HEK293 (cell line): ENCODE measurements around the gene KIF21B.

Source experiments
- CTCF ChIA-PET: fragments of 350-600 bp; formaldehyde crosslinking; extraction: SDS; loops from one replicate; lab custom pipeline; 2021; ENCODE audit warnings: antibody characterized with exemption; lab: Yijun Ruan, JAX
- POLR2A ChIA-PET: fragments of 300-600 bp; formaldehyde crosslinking; extraction: SDS; loops from one replicate; lab custom pipeline; 2020; ENCODE audit warnings: antibody characterized with exemption, inconsistent platforms; lab: Yijun Ruan, JAX
- H3K27ac ChIP-seq: fragments of 200-500 bp; sonication (Bioruptor generic); 2 replicates; pipeline ENCODE4 v1.5.1; 2014; ENCODE audit warnings: low read depth, low read length, control low read depth, inconsistent platforms; ENCODE audit errors: extremely low read depth
- H3K36me3 ChIP-seq, 2 experiments: fragments of 200-500 bp in 1 of 2; sonication (Bioruptor generic) in 1 of 2; 1 replicate in 1 of 2; 2 replicates in 1 of 2; pipeline ENCODE4 v1.5.1; 2014 to 2017; ENCODE audit warnings: inconsistent platforms in 2 of 2, low read length in 2 of 2; ENCODE audit not compliant: control insufficient read depth in 2 of 2, insufficient read depth in 1 of 2
- H3K4me1 ChIP-seq: fragments of 200-500 bp; sonication (Bioruptor generic); 2 replicates; pipeline ENCODE4 v1.5.1; 2014; ENCODE audit warnings: mild to moderate bottlenecking, low read length, inconsistent platforms; ENCODE audit not compliant: control insufficient read depth, insufficient read depth
- H3K4me3 ChIP-seq: 2 replicates; pipeline ENCODE4 v1.5.1; 2011; ENCODE audit warnings: low read depth, mild to moderate bottlenecking, control low read depth, low read length, moderate library complexity
- H3K9me3 ChIP-seq: fragments of 200-500 bp; sonication (Bioruptor generic); 2 replicates; pipeline ENCODE4 v1.5.1; 2014; ENCODE audit warnings: low read depth, low read length, inconsistent platforms; ENCODE audit not compliant: control insufficient read depth, insufficient read depth
- AEBP2 ChIP-seq: fragments of 450-650 bp; formaldehyde crosslinking; IDR thresholded peaks from 2 replicates; pipeline ENCODE4 v1.5.1; 2016; ENCODE audit warnings: missing biosample characterization, missing genetic modification characterization, borderline replicate concordance
- FEZF1 ChIP-seq: fragments of 450-650 bp; formaldehyde crosslinking; IDR thresholded peaks from 2 replicates; pipeline ENCODE4 v1.5.1; 2016; ENCODE audit warnings: missing biosample characterization, missing genetic modification characterization
- MEIS1 ChIP-seq: sonication (generic); formaldehyde crosslinking; IDR thresholded peaks from 2 replicates; pipeline ENCODE4 v1.8.1; 2022; ENCODE audit warnings: missing genetic modification reagents, mild to moderate bottlenecking, borderline replicate concordance
- PRDM1 ChIP-seq: fragments of 450-650 bp; formaldehyde crosslinking; IDR thresholded peaks from 2 replicates; pipeline ENCODE4; 2016; ENCODE audit warnings: missing biosample characterization, missing genetic modification characterization
- ZNF132 ChIP-seq: fragments of 450-650 bp; formaldehyde crosslinking; IDR thresholded peaks from 2 replicates; pipeline ENCODE4 v1.5.1; 2017; ENCODE audit warnings: missing biosample characterization, missing genetic modification characterization, borderline replicate concordance
- ZNF19 ChIP-seq: fragments of 450-650 bp; formaldehyde crosslinking; IDR thresholded peaks from 2 replicates; pipeline ENCODE4; 2016; ENCODE audit warnings: missing biosample characterization, missing genetic modification characterization, low read depth
- ZNF202 ChIP-seq: fragments of 450-650 bp; formaldehyde crosslinking; IDR thresholded peaks from 2 replicates; pipeline ENCODE4 v1.5.1; 2016; ENCODE audit warnings: missing biosample characterization, missing genetic modification characterization, borderline replicate concordance
- ZNF23 ChIP-seq: fragments of 450-650 bp; formaldehyde crosslinking; IDR thresholded peaks from 2 replicates; pipeline ENCODE4 v1.5.1; 2016; ENCODE audit warnings: missing biosample characterization, missing genetic modification characterization, borderline replicate concordance
- ZNF274 ChIP-seq, 2 experiments: fragments of 200-500 bp in 1 of 2; fragments of 450-650 bp in 1 of 2; sonication (Bioruptor generic) in 1 of 2; formaldehyde crosslinking in 1 of 2; IDR thresholded peaks; 2 replicates each; pipeline versions ENCODE4 v1.5.1 to v1.6.1; 2014 to 2016; ENCODE audit warnings: borderline replicate concordance in 1 of 2, inconsistent platforms in 1 of 2, low read length in 1 of 2, missing biosample characterization in 1 of 2, missing genetic modification characterization in 1 of 2
- ZNF335 ChIP-seq: fragments of 450-650 bp; formaldehyde crosslinking; conservative IDR thresholded peaks from 2 replicates; pipeline ENCODE4 v1.5.1; 2016; ENCODE audit warnings: missing biosample characterization, missing genetic modification characterization
- ZNF473 ChIP-seq: fragments of 450-650 bp; formaldehyde crosslinking; IDR thresholded peaks from 2 replicates; pipeline ENCODE4 v1.5.1; 2017; ENCODE audit warnings: missing biosample characterization, missing genetic modification characterization
- ZNF48 ChIP-seq: fragments of 450-650 bp; formaldehyde crosslinking; IDR thresholded peaks from 2 replicates; pipeline ENCODE4 v1.5.1; 2016; ENCODE audit warnings: missing biosample characterization, missing genetic modification characterization
- ZNF501 ChIP-seq: fragments of 450-650 bp; formaldehyde crosslinking; IDR thresholded peaks from 2 replicates; pipeline ENCODE4 v1.5.1; 2016; ENCODE audit warnings: missing biosample characterization, missing genetic modification characterization
- ZNF530 ChIP-seq: fragments of 450-650 bp; formaldehyde crosslinking; IDR thresholded peaks from 2 replicates; pipeline ENCODE4 v1.5.1; 2016; ENCODE audit warnings: low read depth, missing biosample characterization, missing genetic modification characterization
- ZNF560 ChIP-seq: fragments of 450-650 bp; formaldehyde crosslinking; IDR thresholded peaks from 2 replicates; pipeline ENCODE4 v1.5.1; 2017; ENCODE audit warnings: missing biosample characterization, missing genetic modification characterization, borderline replicate concordance
- ZNF660 ChIP-seq: fragments of 450-650 bp; IDR thresholded peaks from 2 replicates; pipeline ENCODE4 v1.5.1; 2018; ENCODE audit warnings: missing biosample characterization, mild to moderate bottlenecking, missing genetic modification characterization
- ZNF768 ChIP-seq: fragments of 450-650 bp; formaldehyde crosslinking; IDR thresholded peaks from 2 replicates; pipeline ENCODE4 v1.5.1; 2018; ENCODE audit warnings: missing biosample characterization, mild to moderate bottlenecking, missing genetic modification characterization
- ZNF843 ChIP-seq: fragments of 450-650 bp; formaldehyde crosslinking; IDR thresholded peaks from 2 replicates; pipeline ENCODE4 v1.5.1; 2016; ENCODE audit warnings: missing biosample characterization, missing genetic modification characterization
- ZSCAN30 ChIP-seq: fragments of 450-650 bp; IDR thresholded peaks from 2 replicates; pipeline ENCODE4 v1.5.1; 2018; ENCODE audit warnings: missing biosample characterization, mild to moderate bottlenecking, missing genetic modification characterization, moderate library complexity
- TF ChIP-seq, protein P1 (sequence below): fragments of 450-650 bp; formaldehyde crosslinking; IDR thresholded peaks from 2 replicates; pipeline ENCODE4 v1.5.1; 2016; ENCODE audit warnings: missing biosample characterization, missing genetic modification characterization

The KIF21B gene

DNA sequence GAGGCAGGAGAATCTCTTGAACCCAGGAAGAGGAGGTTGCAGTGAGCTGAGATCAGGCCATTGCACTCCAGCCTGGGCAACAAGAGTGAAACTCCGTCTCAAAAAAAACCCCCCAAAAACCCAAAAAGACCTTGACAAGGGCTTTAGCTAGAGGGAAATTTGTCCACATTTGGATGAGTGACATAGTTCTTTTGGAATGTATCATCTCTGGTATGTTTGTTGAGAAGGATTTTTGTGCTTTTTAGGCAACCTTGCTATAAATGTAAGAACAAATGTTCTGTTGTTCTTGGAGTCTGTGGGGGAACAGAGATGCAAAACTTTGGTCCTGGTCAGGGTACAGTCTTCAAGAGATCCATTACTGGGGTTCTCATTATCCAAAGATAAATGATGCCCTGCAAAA lies 99.9 kb downstream of the KIF21B start (continued):
- no peak for TF ChIP-seq MEIS1
- TF ChIP-seq, protein P1, sequence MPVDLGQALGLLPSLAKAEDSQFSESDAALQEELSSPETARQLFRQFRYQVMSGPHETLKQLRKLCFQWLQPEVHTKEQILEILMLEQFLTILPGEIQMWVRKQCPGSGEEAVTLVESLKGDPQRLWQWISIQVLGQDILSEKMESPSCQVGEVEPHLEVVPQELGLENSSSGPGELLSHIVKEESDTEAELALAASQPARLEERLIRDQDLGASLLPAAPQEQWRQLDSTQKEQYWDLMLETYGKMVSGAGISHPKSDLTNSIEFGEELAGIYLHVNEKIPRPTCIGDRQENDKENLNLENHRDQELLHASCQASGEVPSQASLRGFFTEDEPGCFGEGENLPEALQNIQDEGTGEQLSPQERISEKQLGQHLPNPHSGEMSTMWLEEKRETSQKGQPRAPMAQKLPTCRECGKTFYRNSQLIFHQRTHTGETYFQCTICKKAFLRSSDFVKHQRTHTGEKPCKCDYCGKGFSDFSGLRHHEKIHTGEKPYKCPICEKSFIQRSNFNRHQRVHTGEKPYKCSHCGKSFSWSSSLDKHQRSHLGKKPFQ (tag by site-specific recombination) = no peak
- no peak for TF ChIP-seq ZNF132
- TF ChIP-seq PRDM1 (tag by site-specific recombination) = no peak
- TF ChIP-seq AEBP2 (tag by site-specific recombination) = no peak

GRCh38 chr1:200922406-200922805 lies 101.1 kb downstream of the KIF21B start:
- no peak for TF ChIP-seq ZSCAN30 (tag by site-specific recombination)
- TF ChIP-seq ZNF48 (tag by site-specific recombination) = no peak
- TF ChIP-seq ZNF473 (tag by site-specific recombination) = no peak
- TF ChIP-seq ZNF202 (tag by site-specific recombination) = no peak
- no peak for TF ChIP-seq ZNF560 (tag by site-specific recombination)
- no peak for TF ChIP-seq ZNF501 (tag by site-specific recombination)
- no peak for TF ChIP-seq ZNF530
- no peak for TF ChIP-seq ZNF19 (tag by site-specific recombination)
- TF ChIP-seq ZNF843 (tag by site-specific recombination) = no peak
- TF ChIP-seq ZNF274 (IDR thresholded peaks at IDR 0.05; ENCODE audit: low read length) = no peak
- no peak for TF ChIP-seq ZNF274 (tag by site-specific recombination; IDR thresholded peaks at IDR 0.05; ENCODE audit: borderline replicate concordance)
- TF ChIP-seq FEZF1 (tag by site-specific recombination) = no peak
- TF ChIP-seq, all 188 proteins: peak for 0
- Histone ChIP-seq H3K36me3 (no peaks in the 10 kb centered on the region), H3K4me3 (no peak overlapping the region), H3K27ac (no peak overlapping the region), H3K4me1 (no peaks in the 10 kb centered on the region), H3K9me3 (no peaks in the 10 kb centered on the region)
- CTCF ChIA-PET = interaction anchor here (0.6 kb wide), 1 partner anchor 489 kb away, joined by 3 read pairs; no protein-coding TSS in a partner anchor
- POLR2A ChIA-PET = interaction anchor here (0.9 kb wide), 1 partner anchor 17 kb away, joined by 3 read pairs; no protein-coding TSS in a partner anchor

DNA sequence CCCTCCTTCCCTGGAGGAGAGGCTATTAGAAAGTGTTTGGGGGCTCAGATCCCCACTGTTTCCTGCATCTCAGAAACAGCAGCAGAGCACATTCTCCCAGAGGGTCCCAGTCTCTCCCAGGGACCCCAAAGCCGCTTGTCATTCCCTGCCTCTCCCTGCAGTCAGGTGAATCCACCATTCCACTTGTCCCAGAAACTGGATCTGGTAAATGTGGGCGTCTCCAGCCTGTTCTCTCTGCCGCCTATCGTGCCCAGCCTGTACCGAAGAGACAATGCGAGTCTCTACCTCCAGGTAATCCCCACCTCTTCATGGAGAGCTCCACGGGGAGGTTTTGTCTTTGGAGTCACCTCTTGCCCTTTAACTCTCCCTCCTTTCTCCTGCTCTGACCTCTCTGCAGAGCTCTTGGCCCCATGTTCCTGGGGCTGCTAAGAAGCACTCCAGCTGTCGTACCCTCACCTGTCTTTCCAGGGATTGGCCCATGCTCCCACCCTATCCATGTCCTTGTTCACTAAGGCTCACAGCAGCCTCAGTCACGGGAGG lies 101.9 kb downstream of the KIF21B start:
- Histone ChIP-seq H3K36me3 (no peaks in the 10 kb centered on the region), H3K9me3 (no peaks in the 10 kb centered on the region), H3K27ac (no peak overlapping the region), H3K4me3 (no peak overlapping the region), H3K4me1 (no peaks in the 10 kb centered on the region)
- ChIA-PET CTCF (no interaction called here), POLR2A (no interaction called here)
- TF ChIP-seq ZNF660 (tag by site-specific recombination) (no peak), ZNF335 (tag by site-specific recombination) (no peak), ZNF768 (tag by site-specific recombination) (no peak), ZNF23 (tag by site-specific recombination) (no peak), ZNF473 (tag by site-specific recombination) (no peak)
- TF ChIP-seq, protein P1 (tag by site-specific recombination) = no peak
